ENCODE results near the gene CYSTM1. TPM values are rescaled to one million over a fixed set of nuclear protein-coding genes. Genes with fewer than 3 reads are reported as not detected.

Gene CYSTM1
- total and polyA plus RNA-seq, 2 donors (not counting 1 experiment from before 2014, with no cell fraction given) = 6.2 to 17.0 TPM

- Histone ChIP-seq H3K9ac (ENCODE audit: low read length) (no peak overlapping the region), H3K4me2 (replicated peaks; ENCODE audit: low read depth, low read length, poor library complexity, severe bottlenecking) (no peak overlapping the region), H3K27ac (ENCODE audit: low read length in 2 of 2) (no peak overlapping the region), H3K36me3 (replicated peaks in 1 of 2; ENCODE audit: control extremely low read depth in 1 of 2, control insufficient read depth in 1 of 2, extremely low read depth in 1 of 2, insufficient read depth in 2 of 2, low read length in 1 of 2) (peaks cover 0 to 18% of the 10 kb centered on the region in 2 experiments), H3K9me3 (ENCODE audit: control extremely low read depth in 1 of 3, control insufficient read depth in 2 of 3, insufficient read depth in 1 of 3, low read length in 2 of 3) (no peaks in the 10 kb centered on the region), H2AFZ (ENCODE audit: insufficient read depth, low read depth, low read length, poor library complexity, severe bottlenecking) (no peak overlapping the region), H3K4me3 (ENCODE audit: control extremely low read depth in 1 of 5, extremely low read depth in 1 of 5, insufficient read depth in 1 of 5, low read depth in 2 of 5, low read length in 4 of 5) (no peak overlapping the region), H3K27me3 (replicated peaks in 1 of 4; ENCODE audit: control extremely low read depth in 1 of 4, control insufficient read depth in 3 of 4, insufficient read depth in 4 of 4, low read length in 3 of 4) (no peaks in the 10 kb centered on the region), H4K20me1 (ENCODE audit: control insufficient read depth, insufficient read depth, low read length, poor library complexity, severe bottlenecking) (peaks cover under 1% of the 10 kb centered on the region), H3K4me1 (ENCODE audit: control insufficient read depth in 2 of 2, insufficient read depth in 2 of 2, low read length in 2 of 2) (peaks cover 18 to 27% of the 10 kb centered on the region in 2 donors), H3K79me2 (ENCODE audit: control insufficient read depth, insufficient read depth, low read length) (peaks cover 4% of the 10 kb centered on the region)
- Mint-ChIP-seq H3K27me3 (no peaks in the 10 kb centered on the region), H3K9me3 (ENCODE audit: insufficient read depth) (no peaks in the 10 kb centered on the region), H3K4me1 (peaks cover 33% of the 10 kb centered on the region), H3K4me3 (no peak overlapping the region), H3K27ac (no peak overlapping the region)
- ATAC-seq (ENCODE audit: low read depth) = no peak
- TF ChIP-seq EZH2 (IDR thresholded peaks at IDR 0.05; ENCODE audit: borderline replicate concordance, insufficient read depth, low read depth, low read length, poor library complexity, severe bottlenecking) (no peak), CTCF (IDR thresholded peaks at IDR 0.05) (no peak)
- CTCF ChIA-PET = interaction anchor here (0.7 to 24.1 kb wide), 5 partner anchors 15 to 115 kb away, joined by 5 to 594 read pairs (median 19); partner anchors contain the start of genes HBEGF, PFDN1 and SLC4A9
- WGBS (ENCODE audit: insufficient coverage) = 98% methylated on average over 5 of the region's 7 CpGs
- POLR2A ChIA-PET = no interaction called here
- no peak for DNase-seq
- intact Hi-C loops (cut with micrococcal nuclease) = no loop called here
Measured at GRCh38 chr5:140245926-140246325, 70.9 kb downstream of the CYSTM1 start.

GRCh38 chr5:140246378-140247122 lies 71.6 kb downstream of the CYSTM1 start:
- CTCF ChIA-PET = interaction anchor here (1.1 to 24.1 kb wide), 3 partner anchors 25 to 114 kb away, joined by 3 to 594 read pairs (median 117); partner anchors contain the start of genes HBEGF and SLC4A9
- Histone ChIP-seq H3K4me1 (ENCODE audit: control insufficient read depth in 2 of 2, insufficient read depth in 2 of 2, low read length in 2 of 2) (peaks cover 22 to 33% of the 10 kb centered on the region in 2 donors), H2AFZ (ENCODE audit: insufficient read depth, low read depth, low read length, poor library complexity, severe bottlenecking) (no peak overlapping the region), H3K36me3 (replicated peaks in 1 of 2; ENCODE audit: control extremely low read depth in 1 of 2, control insufficient read depth in 1 of 2, extremely low read depth in 1 of 2, insufficient read depth in 2 of 2, low read length in 1 of 2) (peaks cover 0 to 18% of the 10 kb centered on the region in 2 experiments), H3K4me2 (replicated peaks; ENCODE audit: low read depth, low read length, poor library complexity, severe bottlenecking) (no peak overlapping the region), H3K79me2 (ENCODE audit: control insufficient read depth, insufficient read depth, low read length) (peaks cover 4% of the 10 kb centered on the region), H3K27ac (ENCODE audit: low read length in 2 of 2) (no peak overlapping the region), H3K27me3 (replicated peaks in 1 of 4; ENCODE audit: control extremely low read depth in 1 of 4, control insufficient read depth in 3 of 4, insufficient read depth in 4 of 4, low read length in 3 of 4) (no peaks in the 10 kb centered on the region), H4K20me1 (ENCODE audit: control insufficient read depth, insufficient read depth, low read length, poor library complexity, severe bottlenecking) (peaks cover 5% of the 10 kb centered on the region), H3K9me3 (ENCODE audit: control extremely low read depth in 1 of 3, control insufficient read depth in 2 of 3, insufficient read depth in 1 of 3, low read length in 2 of 3) (no peaks in the 10 kb centered on the region), H3K4me3 (ENCODE audit: control extremely low read depth in 1 of 5, extremely low read depth in 1 of 5, insufficient read depth in 1 of 5, low read depth in 2 of 5, low read length in 4 of 5) (no peak overlapping the region), H3K9ac (ENCODE audit: low read length) (no peak overlapping the region)
- DNase-seq = no peak
- POLR2A ChIA-PET = no interaction called here
- no peak for TF ChIP-seq EZH2 (IDR thresholded peaks at IDR 0.05; ENCODE audit: borderline replicate concordance, insufficient read depth, low read depth, low read length, poor library complexity, severe bottlenecking)
- no peak for TF ChIP-seq CTCF (IDR thresholded peaks at IDR 0.05)
- Mint-ChIP-seq H3K27ac (no peak overlapping the region), H3K27me3 (no peaks in the 10 kb centered on the region), H3K4me3 (no peak overlapping the region), H3K4me1 (peaks cover 37% of the 10 kb centered on the region), H3K9me3 (ENCODE audit: insufficient read depth) (no peaks in the 10 kb centered on the region)
- intact Hi-C loops (cut with micrococcal nuclease) = no loop called here
- 94% methylated on average over 6 of the region's 8 CpGs for WGBS (ENCODE audit: insufficient coverage)
- ATAC-seq (ENCODE audit: low read depth) = no peak

Data from B cell (primary cell).